CD8-positive, alpha-beta memory T cell (primary cell): Measurements from ENCODE around the gene SLC6A6. TPM values are rescaled to one million over a fixed set of nuclear protein-coding genes. Genes with fewer than 3 reads are reported as not detected.
"Not testable (repeated sequence)": the region's sequence is repeated elsewhere in the genome, so short reads cannot be mapped to it uniquely, and the experiment has no call there.

Experiments used
- CTCF ChIA-PET: fragments of 350-600 bp; sonication (Branson Sonifier 250); formaldehyde crosslinking; loops from one replicate; lab custom pipeline; 2021; ENCODE audit warnings: antibody characterized with exemption; lab: Charles Lee
- POLR2A ChIA-PET: fragments of 350-600 bp; sonication (Branson Sonifier 250); formaldehyde crosslinking; loops from one replicate; lab custom pipeline; 2021; ENCODE audit warnings: antibody characterized with exemption; lab: Charles Lee
- DNase-seq, 5 donors: peaks; one replicate each; pipeline versions ENCODE4 v3.0.0 to v3.0.0-alpha.2; 2020 to 2022; ENCODE audit warnings: mixed read lengths in 1 of 5
- H3K27ac ChIP-seq: one replicate; pipeline ENCODE4 v1.7.0; 2013; ENCODE audit warnings: low read depth, mild to moderate bottlenecking, low read length, moderate library complexity
- H3K27me3 ChIP-seq: 2 replicates; pipeline ENCODE4 v1.7.0; 2013; ENCODE audit warnings: low read length, mild to moderate bottlenecking; ENCODE audit not compliant: insufficient read depth, poor library complexity, severe bottlenecking
- H3K36me3 ChIP-seq: 2 replicates; pipeline ENCODE4 v1.7.0; 2013; ENCODE audit warnings: mild to moderate bottlenecking, low read length, moderate library complexity; ENCODE audit not compliant: insufficient read depth
- H3K4me1 ChIP-seq: 2 replicates; pipeline ENCODE4 v1.7.0; 2013; ENCODE audit warnings: mild to moderate bottlenecking, low read length, moderate library complexity; ENCODE audit not compliant: insufficient read depth
- H3K4me3 ChIP-seq: 2 replicates; pipeline ENCODE4 v1.7.0; 2013; ENCODE audit warnings: mild to moderate bottlenecking, low read length
- H3K9me3 ChIP-seq: 2 replicates; pipeline ENCODE4 v1.7.0; 2013; ENCODE audit warnings: mild to moderate bottlenecking, low read length
- H3K27ac Mint-ChIP-seq, 8 donors: one replicate each; pipeline ENCODE4 v1.8.0; 2020 to 2021; ENCODE audit warnings: mixed read lengths in 8 of 8, mild to moderate bottlenecking in 6 of 8, inconsistent platforms in 3 of 8, moderate library complexity in 3 of 8
- H3K27me3 Mint-ChIP-seq, 2 donors: one replicate each; pipeline ENCODE4 v1.8.0; 2020 to 2021; ENCODE audit warnings: mixed read lengths in 2 of 2, mild to moderate bottlenecking in 1 of 2, moderate library complexity in 1 of 2
- H3K36me3 Mint-ChIP-seq, 3 donors: one replicate each; pipeline ENCODE4 v1.8.0; 2020 to 2021; ENCODE audit warnings: mixed read lengths in 3 of 3, inconsistent platforms in 1 of 3, mild to moderate bottlenecking in 1 of 3
- H3K4me1 Mint-ChIP-seq, 3 donors: one replicate each; pipeline ENCODE4 v1.8.0; 2020 to 2021; ENCODE audit warnings: mixed read lengths in 3 of 3, inconsistent platforms in 1 of 3, mild to moderate bottlenecking in 1 of 3
- H3K4me3 Mint-ChIP-seq, 7 donors: one replicate each; pipeline ENCODE4 v1.8.0; 2020 to 2021; ENCODE audit warnings: mixed read lengths in 7 of 7, mild to moderate bottlenecking in 6 of 7, moderate library complexity in 4 of 7, inconsistent platforms in 2 of 7
- H3K9me3 Mint-ChIP-seq, 5 donors: one replicate each; pipeline ENCODE4 v1.8.0; 2020 to 2022; ENCODE audit warnings: mixed read lengths in 5 of 5, mild to moderate bottlenecking in 3 of 5, moderate library complexity in 2 of 5, inconsistent platforms in 1 of 5
- polyA plus RNA-seq: library from polyadenylated mRNA; unstranded; fragments of 300-500 nt; fragmentation: Illumina TruSeq; gene quantifications from one replicate; pipeline ENCODE4 v1.2.3, GENCODE V29; 2021
- total RNA-seq, 2 experiments: library from RNA; stranded (reverse); gene quantifications; one replicate each; pipeline ENCODE4 v1.2.3, GENCODE V29; 2021

SLC6A6 gene
- total and polyA plus RNA-seq, 3 experiments from 2014 or later = 6.6 to 44.6 (median 44.5) TPM

DNA sequence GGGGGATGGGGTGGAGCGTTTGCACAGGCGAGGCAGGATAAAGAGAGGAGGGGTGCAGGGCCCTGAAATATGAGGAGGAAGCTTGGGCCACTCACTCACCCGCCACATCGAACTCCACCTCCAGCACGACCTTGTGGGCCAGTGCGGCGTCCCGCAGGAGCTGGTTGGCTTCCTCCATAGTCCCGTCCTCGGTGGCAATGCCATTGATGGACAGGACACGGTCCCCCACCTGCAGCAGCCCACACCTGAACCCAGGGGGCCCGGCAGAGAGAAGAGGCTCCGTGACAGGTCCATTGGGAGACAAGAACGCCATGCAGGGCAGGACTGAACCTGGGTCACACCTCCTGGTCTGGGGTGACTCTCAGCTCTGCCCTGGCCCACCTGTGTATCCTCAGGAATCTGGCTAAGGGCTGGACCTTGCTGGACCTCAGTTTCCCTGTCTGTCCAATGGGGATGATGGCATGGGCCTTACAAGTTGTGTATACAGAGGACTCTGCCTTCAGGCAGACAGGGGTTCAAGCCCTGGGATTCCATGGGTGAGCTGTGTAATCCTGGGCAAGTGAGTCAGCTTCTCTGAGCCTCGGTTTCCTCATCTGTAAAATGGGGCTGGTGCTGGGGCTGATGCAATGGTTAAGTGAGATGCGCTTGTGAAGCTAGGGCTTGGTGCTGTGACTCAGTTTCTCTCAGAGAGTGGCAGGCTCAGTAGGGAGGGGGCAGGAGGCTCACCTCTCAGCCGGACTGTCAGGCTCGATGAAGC is 111.3 kb downstream of the SLC6A6 start:
- no peaks in the 10 kb centered on the region for H3K27me3 ChIP-seq
- DNase-seq = no peak
- Mint-ChIP-seq H3K9me3 (no peaks in the 10 kb centered on the region), H3K27ac (no peak overlapping the region), H3K4me1 (peaks cover 0 to 4% (median 3%) of the 10 kb centered on the region in 3 donors), H3K36me3 (no peaks in the 10 kb centered on the region), H3K27me3 (peaks cover 0 to 7% of the 10 kb centered on the region in 2 donors), H3K4me3 (no peak overlapping the region)
- H3K27ac ChIP-seq = no peak overlapping the region
- no peaks in the 10 kb centered on the region for H3K36me3 ChIP-seq
- H3K9me3 ChIP-seq = no peaks in the 10 kb centered on the region
- no peak overlapping the region for H3K4me3 ChIP-seq
- POLR2A ChIA-PET = no interaction called here
- CTCF ChIA-PET = no interaction called here
- no peaks in the 10 kb centered on the region for H3K4me1 ChIP-seq

GRCh38 chr3:14514323-14514720 is 111.9 kb downstream of the SLC6A6 start:
- no peaks in the 10 kb centered on the region for H3K9me3 Mint-ChIP-seq

DNA sequence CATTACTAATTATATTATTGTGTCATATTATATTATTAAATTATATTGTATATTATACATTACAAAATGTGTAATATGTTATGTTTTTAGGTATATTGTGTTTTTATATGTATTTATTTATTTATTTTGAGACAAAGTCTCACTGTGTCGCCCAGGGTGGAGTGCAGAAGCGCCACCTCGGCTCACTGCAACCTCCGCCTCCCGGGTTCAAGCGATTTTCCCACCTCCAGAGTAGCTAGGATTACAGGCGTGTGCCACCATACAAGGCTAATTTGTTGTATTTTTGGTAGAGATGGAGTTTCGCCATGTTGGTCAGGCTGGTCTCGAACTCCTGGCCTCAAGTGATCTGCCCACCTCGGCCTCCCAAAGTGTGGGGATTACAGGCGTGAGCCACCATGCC is 113.1 kb downstream of the SLC6A6 start:
- H3K27me3 Mint-ChIP-seq = peaks cover 3 to 14% of the 10 kb centered on the region in 2 donors
- POLR2A ChIA-PET, H3K9me3 ChIP-seq, H3K4me3 ChIP-seq, H3K36me3 ChIP-seq, H3K9me3 Mint-ChIP-seq, H3K4me1 ChIP-seq, H3K27ac ChIP-seq, H3K36me3 Mint-ChIP-seq, CTCF ChIA-PET, H3K4me1 Mint-ChIP-seq, H3K27ac Mint-ChIP-seq, H3K27me3 ChIP-seq, DNase-seq, H3K4me3 Mint-ChIP-seq: not testable (repeated sequence)

More at GRCh38 chr3:14514323-14514720, 111.9 kb downstream of the SLC6A6 start:
- ChIA-PET POLR2A (no interaction called here), CTCF (no interaction called here)
- Mint-ChIP-seq H3K27ac (no peak overlapping the region), H3K4me1 (no peaks in the 10 kb centered on the region), H3K4me3 (no peak overlapping the region), H3K36me3 (no peaks in the 10 kb centered on the region), H3K27me3 (peaks cover 0 to 11% of the 10 kb centered on the region in 2 donors)
- no peaks in the 10 kb centered on the region for H3K36me3 ChIP-seq
- no peaks in the 10 kb centered on the region for H3K27me3 ChIP-seq
- no peak for DNase-seq
- no peaks in the 10 kb centered on the region for H3K9me3 ChIP-seq
- H3K4me3 ChIP-seq = no peak overlapping the region
- H3K4me1 ChIP-seq = no peaks in the 10 kb centered on the region
- H3K27ac ChIP-seq = no peak overlapping the region

- no peak for DNase-seq
- no peaks in the 10 kb centered on the region for H3K36me3 Mint-ChIP-seq
- CTCF ChIA-PET = no interaction called here
- no peak overlapping the region for H3K4me3 ChIP-seq
- H3K4me3 Mint-ChIP-seq = peak overlapping the region in 1 of 7 donors; percentile 40
- no peak overlapping the region for H3K27ac Mint-ChIP-seq
- H3K27me3 Mint-ChIP-seq = peaks cover 3 to 24% of the 10 kb centered on the region in 2 donors
- H3K36me3 ChIP-seq = no peaks in the 10 kb centered on the region
- no peaks in the 10 kb centered on the region for H3K4me1 Mint-ChIP-seq
- H3K4me1 ChIP-seq = no peaks in the 10 kb centered on the region
- H3K9me3 Mint-ChIP-seq = no peaks in the 10 kb centered on the region
- POLR2A ChIA-PET = no interaction called here
- no peak overlapping the region for H3K27ac ChIP-seq
- no peaks in the 10 kb centered on the region for H3K9me3 ChIP-seq
- no peaks in the 10 kb centered on the region for H3K27me3 ChIP-seq
Observed at GRCh38 chr3:14516738-14517345, 114.4 kb downstream of the SLC6A6 start.

DNA sequence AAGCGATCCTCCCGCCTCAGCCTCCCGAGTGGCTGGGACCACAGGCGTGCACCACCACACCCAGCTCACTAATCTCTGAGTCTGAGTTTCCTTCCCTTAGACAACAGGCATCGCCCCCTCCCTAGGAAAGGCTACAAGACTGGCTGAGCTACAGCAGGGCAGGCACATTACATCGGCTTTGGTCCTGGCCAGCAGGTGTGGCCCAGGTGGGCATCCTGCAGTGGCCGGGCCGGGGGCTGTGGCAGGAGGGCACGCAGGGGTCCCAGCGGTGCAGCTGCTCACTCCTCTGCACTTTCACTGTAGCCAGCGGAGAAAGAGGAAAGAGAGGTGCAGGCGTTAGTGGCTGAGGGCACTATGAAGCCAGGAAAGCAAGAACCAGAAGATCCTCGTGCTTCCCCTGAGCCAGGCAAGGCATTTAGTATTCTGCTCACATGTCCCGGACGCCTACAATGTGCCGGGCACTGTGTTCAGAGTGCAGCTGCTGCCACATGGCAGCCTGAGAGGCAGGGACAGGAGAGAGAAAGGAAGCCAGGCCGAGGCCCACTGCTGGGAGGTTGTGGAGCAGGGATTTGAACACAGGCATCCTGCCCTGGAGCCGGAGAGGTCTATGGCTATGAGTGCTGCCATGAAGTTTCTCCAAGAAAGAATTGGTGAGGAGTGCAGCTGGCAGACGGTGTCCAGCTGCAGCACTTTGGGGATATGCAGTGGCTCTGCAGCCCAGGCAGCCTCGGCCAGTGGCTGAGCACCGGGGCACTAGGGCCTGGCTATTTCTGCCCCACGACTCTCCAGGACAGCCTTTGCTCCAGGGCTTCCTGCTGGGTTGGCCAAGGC is 115.4 kb downstream of the SLC6A6 start:
- POLR2A ChIA-PET = no interaction called here
- CTCF ChIA-PET = no interaction called here
- peaks cover 3 to 24% of the 10 kb centered on the region in 2 donors for H3K27me3 Mint-ChIP-seq
- Histone ChIP-seq H3K27me3 (no peaks in the 10 kb centered on the region), H3K9me3 (no peaks in the 10 kb centered on the region), H3K4me3 (no peak overlapping the region), H3K4me1 (no peaks in the 10 kb centered on the region), H3K36me3 (no peaks in the 10 kb centered on the region), H3K27ac (no peak overlapping the region)
- H3K27ac Mint-ChIP-seq = no peak overlapping the region
- H3K36me3 Mint-ChIP-seq = no peaks in the 10 kb centered on the region
- H3K9me3 Mint-ChIP-seq = no peaks in the 10 kb centered on the region
- H3K4me1 Mint-ChIP-seq = no peaks in the 10 kb centered on the region
- DNase-seq = no peak
- no peak overlapping the region for H3K4me3 Mint-ChIP-seq

DNA sequence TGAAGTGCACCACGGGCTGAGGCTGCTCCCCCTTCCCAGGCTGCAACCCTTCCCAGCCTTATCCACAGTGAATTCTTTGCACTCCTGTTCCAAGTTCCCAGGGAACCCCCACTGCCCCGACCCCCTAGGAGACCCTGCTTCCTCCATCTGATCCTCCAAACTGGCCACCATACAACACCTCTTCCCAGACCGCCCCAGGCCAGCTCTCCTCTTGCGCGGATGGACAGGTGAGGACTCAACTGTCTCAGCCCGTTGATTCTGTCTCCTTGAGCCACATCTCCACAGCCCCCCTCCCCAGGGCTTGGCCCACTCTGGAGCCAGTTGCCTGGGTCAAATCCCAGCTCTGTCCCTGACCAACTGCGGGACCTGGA is 116.0 kb downstream of the SLC6A6 start:
- H3K36me3 ChIP-seq = no peaks in the 10 kb centered on the region
- no peaks in the 10 kb centered on the region for H3K4me1 Mint-ChIP-seq
- no peak overlapping the region for H3K4me3 ChIP-seq
- H3K9me3 Mint-ChIP-seq = no peaks in the 10 kb centered on the region
- no peaks in the 10 kb centered on the region for H3K9me3 ChIP-seq
- H3K4me3 Mint-ChIP-seq = no peak overlapping the region
- no peak for DNase-seq
- CTCF ChIA-PET = interaction anchor here (1.2 kb wide), 1 partner anchor 9 kb away, joined by 3 read pairs; no protein-coding TSS in a partner anchor
- POLR2A ChIA-PET = no interaction called here
- H3K27me3 ChIP-seq = no peaks in the 10 kb centered on the region
- no peak overlapping the region for H3K27ac ChIP-seq
- H3K4me1 ChIP-seq = no peaks in the 10 kb centered on the region
- peaks cover 5 to 28% of the 10 kb centered on the region in 2 donors for H3K27me3 Mint-ChIP-seq
- H3K27ac Mint-ChIP-seq = no peak overlapping the region
- no peaks in the 10 kb centered on the region for H3K36me3 Mint-ChIP-seq

GRCh38 chr3:14518893-14519292 is 116.5 kb downstream of the SLC6A6 start:
- Histone ChIP-seq H3K4me1 (no peaks in the 10 kb centered on the region), H3K27ac (no peak overlapping the region), H3K27me3 (no peaks in the 10 kb centered on the region), H3K9me3 (no peaks in the 10 kb centered on the region), H3K4me3 (no peak overlapping the region), H3K36me3 (no peaks in the 10 kb centered on the region)
- DNase-seq = no peak
- Mint-ChIP-seq H3K4me1 (no peaks in the 10 kb centered on the region), H3K4me3 (no peak overlapping the region), H3K27ac (no peak overlapping the region), H3K36me3 (no peaks in the 10 kb centered on the region), H3K27me3 (peaks cover 5 to 28% of the 10 kb centered on the region in 2 donors), H3K9me3 (no peaks in the 10 kb centered on the region)
- CTCF ChIA-PET = interaction anchor here (1.2 kb wide), 1 partner anchor 10 kb away, joined by 3 read pairs; no protein-coding TSS in a partner anchor
- POLR2A ChIA-PET = no interaction called here

- ChIA-PET CTCF (interaction anchor here (1.2 kb wide), 1 partner anchor 10 kb away, joined by 3 read pairs; no protein-coding TSS in a partner anchor), POLR2A (no interaction called here)
- DNase-seq = no peak
- Histone ChIP-seq H3K4me1 (no peaks in the 10 kb centered on the region), H3K27me3 (no peaks in the 10 kb centered on the region), H3K9me3 (no peaks in the 10 kb centered on the region), H3K4me3 (no peak overlapping the region), H3K27ac (no peak overlapping the region), H3K36me3 (no peaks in the 10 kb centered on the region)
- Mint-ChIP-seq H3K27ac (no peak overlapping the region), H3K9me3 (no peaks in the 10 kb centered on the region), H3K36me3 (no peaks in the 10 kb centered on the region), H3K4me3 (peak overlapping the region in 1 of 7 donors; percentile 74), H3K4me1 (no peaks in the 10 kb centered on the region), H3K27me3 (peaks cover 5 to 28% of the 10 kb centered on the region in 2 donors)
Observed at GRCh38 chr3:14519406-14519805, 117.0 kb downstream of the SLC6A6 start.
